ENCODE data around the gene DPYD.

Gene DPYD

GRCh38 chr1:97385536-97386277 lies 535.1 kb downstream of the DPYD start:
- H3K4me2 ChIP-seq (ENCODE audit: low read length): no peak overlapping the region
- H3F3A ChIP-seq (ENCODE audit: insufficient read depth, low read length): no peaks in the 10 kb centered on the region
- H3K9ac ChIP-seq (ENCODE audit: low read length): no peak overlapping the region
- no peak overlapping the region for H2AFZ ChIP-seq (ENCODE audit: low read length)
- H3K79me2 ChIP-seq (ENCODE audit: insufficient read depth, low read length): no peaks in the 10 kb centered on the region
- no peaks in the 10 kb centered on the region for H3K9me3 ChIP-seq (ENCODE audit: low read length)
- no peaks in the 10 kb centered on the region for H3K4me1 ChIP-seq (ENCODE audit: insufficient read depth, low read length, severe bottlenecking)
- no peak overlapping the region for H3K4me3 ChIP-seq (ENCODE audit: low read depth, low read length, poor library complexity, severe bottlenecking)
- H3K27ac ChIP-seq (ENCODE audit: low read depth, low read length, poor library complexity, severe bottlenecking): no peak overlapping the region
- no peaks in the 10 kb centered on the region for H3K27me3 ChIP-seq (ENCODE audit: insufficient read depth, low read length)
- no peaks in the 10 kb centered on the region for H3K36me3 ChIP-seq (ENCODE audit: insufficient read depth, low read length)
- no peaks in the 10 kb centered on the region for H3K9me2 ChIP-seq (ENCODE audit: low read depth, low read length)
- no peak for TF ChIP-seq EZH2 (IDR thresholded peaks at IDR 0.05; ENCODE audit: borderline replicate concordance, low read length)
- no peak for TF ChIP-seq CTCF (IDR thresholded peaks at IDR 0.05; ENCODE audit: low read length)
- no peaks in the 10 kb centered on the region for H4K20me1 ChIP-seq (ENCODE audit: insufficient read depth, low read length)

GRCh38 chr1:97384294-97384968 lies 536.4 kb downstream of the DPYD start:
- no peak overlapping the region for H3K4me2 ChIP-seq (ENCODE audit: low read length)
- no peaks in the 10 kb centered on the region for H3K36me3 ChIP-seq (ENCODE audit: insufficient read depth, low read length)

GRCh38 chr1:97383797-97384196 lies 537.0 kb downstream of the DPYD start:
- H3K4me2 ChIP-seq (ENCODE audit: low read length): no peak overlapping the region

More at GRCh38 chr1:97384294-97384968, 536.4 kb downstream of the DPYD start:
- Histone ChIP-seq H3K9ac (ENCODE audit: low read length) (no peak overlapping the region), H3K9me2 (ENCODE audit: low read depth, low read length) (no peaks in the 10 kb centered on the region), H3K27me3 (ENCODE audit: insufficient read depth, low read length) (no peaks in the 10 kb centered on the region), H4K20me1 (ENCODE audit: insufficient read depth, low read length) (no peaks in the 10 kb centered on the region), H3K9me3 (ENCODE audit: low read length) (no peaks in the 10 kb centered on the region), H3K4me3 (ENCODE audit: low read depth, low read length, poor library complexity, severe bottlenecking) (no peak overlapping the region), H3K27ac (ENCODE audit: low read depth, low read length, poor library complexity, severe bottlenecking) (no peak overlapping the region), H2AFZ (ENCODE audit: low read length) (no peak overlapping the region), H3F3A (ENCODE audit: insufficient read depth, low read length) (no peaks in the 10 kb centered on the region), H3K79me2 (ENCODE audit: insufficient read depth, low read length) (no peaks in the 10 kb centered on the region), H3K4me1 (ENCODE audit: insufficient read depth, low read length, severe bottlenecking) (no peaks in the 10 kb centered on the region)
- TF ChIP-seq CTCF (IDR thresholded peaks at IDR 0.05; ENCODE audit: low read length) (no peak), EZH2 (IDR thresholded peaks at IDR 0.05; ENCODE audit: borderline replicate concordance, low read length) (no peak)

More at GRCh38 chr1:97383797-97384196, 537.0 kb downstream of the DPYD start:
- H3K4me3 ChIP-seq (ENCODE audit: low read depth, low read length, poor library complexity, severe bottlenecking): no peak overlapping the region
- TF ChIP-seq CTCF (IDR thresholded peaks at IDR 0.05; ENCODE audit: low read length) (no peak), EZH2 (IDR thresholded peaks at IDR 0.05; ENCODE audit: borderline replicate concordance, low read length) (no peak)
- H3K79me2 ChIP-seq (ENCODE audit: insufficient read depth, low read length): no peaks in the 10 kb centered on the region
- H3K9ac ChIP-seq (ENCODE audit: low read length): no peak overlapping the region
- H3K9me2 ChIP-seq (ENCODE audit: low read depth, low read length): no peaks in the 10 kb centered on the region
- no peaks in the 10 kb centered on the region for H3K27me3 ChIP-seq (ENCODE audit: insufficient read depth, low read length)
- H2AFZ ChIP-seq (ENCODE audit: low read length): no peak overlapping the region
- H3K4me1 ChIP-seq (ENCODE audit: insufficient read depth, low read length, severe bottlenecking): no peaks in the 10 kb centered on the region
- no peak overlapping the region for H3K27ac ChIP-seq (ENCODE audit: low read depth, low read length, poor library complexity, severe bottlenecking)
- H4K20me1 ChIP-seq (ENCODE audit: insufficient read depth, low read length): no peaks in the 10 kb centered on the region
- H3F3A ChIP-seq (ENCODE audit: insufficient read depth, low read length): no peaks in the 10 kb centered on the region
- no peaks in the 10 kb centered on the region for H3K36me3 ChIP-seq (ENCODE audit: insufficient read depth, low read length)
- H3K9me3 ChIP-seq (ENCODE audit: low read length): no peaks in the 10 kb centered on the region

All from OCI-LY1 (cell line).